ENCODE measurements around the gene FAM83G.

Gene FAM83G

GRCh38 chr17:19003543-19004420 lies 782 bp downstream of the FAM83G start:
- TF ChIP-seq POLR2A (IDR thresholded peaks at IDR 0.05; ENCODE audit: low read length), result no peak
- TF ChIP-seq GATA1 (IDR thresholded peaks at IDR 0.05; ENCODE audit: low read depth, low read length), result no peak
- peak in 1 of 2 experiments; percentile 39 for DNase-seq

DNA sequence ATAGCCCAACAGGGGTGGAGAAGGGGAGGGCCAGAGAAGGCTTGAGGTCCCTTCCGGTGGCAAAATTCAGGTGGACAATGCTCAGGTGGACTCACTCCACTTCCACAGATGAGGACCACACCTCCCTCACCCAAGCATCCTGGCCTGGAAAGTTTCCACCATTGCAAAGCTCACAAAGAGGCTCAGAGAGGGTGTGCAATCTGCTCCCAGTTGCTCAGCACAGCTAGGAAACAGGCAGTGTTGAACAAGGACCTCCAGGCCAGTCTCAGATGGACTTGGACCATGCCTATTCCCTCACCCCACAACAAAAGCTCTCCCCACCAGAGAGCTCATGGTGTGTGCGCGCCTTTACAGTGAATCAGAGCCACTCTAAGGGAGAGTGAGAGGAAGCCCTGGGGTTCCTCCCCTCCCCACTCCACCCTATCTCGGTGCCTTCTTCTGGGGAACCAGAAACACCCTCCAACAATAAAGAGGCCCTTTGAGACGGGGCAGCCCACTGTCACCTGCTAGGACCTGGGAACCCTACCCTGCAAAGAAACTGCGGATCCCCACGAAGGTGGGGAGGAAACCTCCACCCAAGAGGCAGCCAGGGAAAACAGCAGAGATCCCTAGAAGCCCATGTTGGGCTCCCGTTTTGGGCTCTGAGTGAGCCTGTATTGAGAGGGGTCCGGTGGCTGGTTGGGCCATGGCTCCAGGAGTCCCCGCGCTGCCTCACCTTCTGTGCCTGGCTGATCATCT lies 1.6 kb downstream of the FAM83G start:
- TF ChIP-seq POLR2A (IDR thresholded peaks at IDR 0.05; ENCODE audit: low read length) (no peak), GATA1 (IDR thresholded peaks at IDR 0.05; ENCODE audit: low read depth, low read length) (no peak)
- DNase-seq, result no peak

GRCh38 chr17:19001907-19002590 lies 2.5 kb downstream of the FAM83G start:
- TF ChIP-seq POLR2A (IDR thresholded peaks at IDR 0.05; ENCODE audit: low read length), result no peak
- TF ChIP-seq GATA1 (IDR thresholded peaks at IDR 0.05; ENCODE audit: low read depth, low read length), result no peak
- DNase-seq, result no peak

GRCh38 chr17:19000531-19001325 lies 3.8 kb downstream of the FAM83G start:
- TF ChIP-seq GATA1 (IDR thresholded peaks at IDR 0.05; ENCODE audit: low read depth, low read length) (no peak), POLR2A (IDR thresholded peaks at IDR 0.05; ENCODE audit: low read length) (no peak)
- DNase-seq, result no peak

DNA sequence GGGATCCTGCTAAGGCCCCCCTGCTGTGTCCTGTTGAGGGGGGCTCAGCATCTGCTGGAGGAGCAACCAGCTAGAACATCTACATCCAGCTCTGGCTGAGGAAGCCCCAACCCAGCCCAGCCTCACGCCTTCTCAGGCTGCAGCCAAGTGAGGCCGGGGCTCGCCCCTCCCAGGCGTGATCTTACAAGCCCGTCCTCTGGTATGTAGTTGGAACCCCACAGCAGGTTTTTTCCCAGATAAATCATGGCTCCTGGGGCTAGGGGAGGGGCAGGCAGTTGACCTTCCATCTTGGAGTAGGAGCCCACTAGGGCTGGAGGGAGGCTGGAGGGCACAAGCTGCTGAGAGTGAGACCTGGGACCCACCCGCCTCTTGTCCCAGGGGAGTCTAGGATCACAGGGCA lies 4.7 kb downstream of the FAM83G start:
- no peak for DNase-seq
- TF ChIP-seq POLR2A (IDR thresholded peaks at IDR 0.05; ENCODE audit: low read length), result no peak
- no peak for TF ChIP-seq GATA1 (IDR thresholded peaks at IDR 0.05; ENCODE audit: low read depth, low read length)

GRCh38 chr17:18999394-18999793 lies 5.2 kb downstream of the FAM83G start:
- TF ChIP-seq POLR2A (IDR thresholded peaks at IDR 0.05; ENCODE audit: low read length), result no peak
- no peak for TF ChIP-seq GATA1 (IDR thresholded peaks at IDR 0.05; ENCODE audit: low read depth, low read length)
- DNase-seq, result no peak

- TF ChIP-seq GATA1 (IDR thresholded peaks at IDR 0.05; ENCODE audit: low read depth, low read length) (no peak), POLR2A (IDR thresholded peaks at IDR 0.05; ENCODE audit: low read length) (no peak)
- DNase-seq, result peak; percentile 55 to 76
These were observed 6.8 kb downstream of the FAM83G start for GRCh38 chr17:18997650-18998196.

DNA sequence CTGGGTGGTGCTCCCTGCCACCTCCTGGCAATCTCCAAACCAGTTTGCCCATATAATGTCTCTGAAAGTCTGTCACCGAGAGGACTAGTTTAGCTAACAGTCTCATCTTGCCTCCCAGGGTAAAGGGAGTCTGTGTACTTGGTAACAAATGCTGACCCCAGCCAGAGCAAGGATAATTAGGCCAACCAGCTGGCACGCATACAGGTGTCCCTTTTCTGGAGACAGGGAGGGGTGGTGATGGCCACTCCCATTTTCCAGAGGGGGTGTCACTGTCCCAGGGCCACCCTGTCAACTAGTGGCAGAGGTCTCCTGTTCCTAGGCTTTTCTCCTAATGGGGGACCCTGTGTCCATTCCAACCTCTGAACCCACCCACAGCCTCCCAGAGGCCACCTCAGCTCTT lies 8.1 kb downstream of the FAM83G start:
- TF ChIP-seq POLR2A (IDR thresholded peaks at IDR 0.05; ENCODE audit: low read length) (no peak), GATA1 (IDR thresholded peaks at IDR 0.05; ENCODE audit: low read depth, low read length) (no peak)
- DNase-seq, result no peak

DNA sequence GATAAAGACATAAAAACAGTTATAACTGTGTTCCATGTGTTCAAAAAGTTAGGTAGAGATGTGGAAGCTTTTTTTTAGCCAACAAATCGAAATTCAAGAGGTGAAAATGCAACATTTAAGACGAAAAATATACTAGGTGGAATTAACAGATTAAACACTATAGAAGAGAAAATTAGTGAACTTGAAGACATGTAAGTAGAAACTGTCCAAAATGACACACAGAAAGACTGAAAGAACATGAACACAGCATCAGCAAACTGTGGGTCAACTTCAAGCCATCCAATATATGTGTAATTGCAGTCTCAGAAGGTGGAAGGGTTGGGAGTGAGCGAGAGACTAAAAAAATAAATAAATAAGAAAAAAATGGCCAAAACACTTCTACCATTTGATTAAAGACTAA lies 9.3 kb downstream of the FAM83G start:
- no peak for TF ChIP-seq POLR2A (IDR thresholded peaks at IDR 0.05; ENCODE audit: low read length)
- no peak for TF ChIP-seq GATA1 (IDR thresholded peaks at IDR 0.05; ENCODE audit: low read depth, low read length)
- no peak for DNase-seq

DNA sequence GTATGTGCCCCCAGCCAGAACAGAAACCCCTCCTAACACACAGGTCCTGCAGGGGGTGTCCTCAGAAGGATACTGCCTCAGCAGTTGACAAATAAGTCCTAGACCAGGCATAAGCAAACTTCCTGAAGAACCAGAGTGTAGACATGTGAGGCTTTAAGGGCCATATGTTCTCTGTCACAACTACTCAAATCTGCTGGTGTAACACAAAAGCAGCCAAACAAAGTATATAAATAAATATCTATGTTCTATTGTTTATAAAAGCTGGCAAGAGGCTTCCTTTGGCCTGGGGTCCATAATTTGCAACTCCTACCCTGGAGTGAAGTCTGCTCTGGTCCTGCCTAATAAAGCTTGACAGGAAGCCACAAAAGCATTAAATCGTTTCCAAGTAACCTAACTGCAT lies 9.9 kb downstream of the FAM83G start:
- no peak for TF ChIP-seq GATA1 (IDR thresholded peaks at IDR 0.05; ENCODE audit: low read depth, low read length)
- TF ChIP-seq POLR2A (IDR thresholded peaks at IDR 0.05; ENCODE audit: low read length), result no peak
- no peak for DNase-seq

GRCh38 chr17:18993905-18994526 lies 10.5 kb downstream of the FAM83G start:
- no peak for DNase-seq
- TF ChIP-seq POLR2A (IDR thresholded peaks at IDR 0.05; ENCODE audit: low read length) (no peak), GATA1 (IDR thresholded peaks at IDR 0.05; ENCODE audit: low read depth, low read length) (no peak)

DNA sequence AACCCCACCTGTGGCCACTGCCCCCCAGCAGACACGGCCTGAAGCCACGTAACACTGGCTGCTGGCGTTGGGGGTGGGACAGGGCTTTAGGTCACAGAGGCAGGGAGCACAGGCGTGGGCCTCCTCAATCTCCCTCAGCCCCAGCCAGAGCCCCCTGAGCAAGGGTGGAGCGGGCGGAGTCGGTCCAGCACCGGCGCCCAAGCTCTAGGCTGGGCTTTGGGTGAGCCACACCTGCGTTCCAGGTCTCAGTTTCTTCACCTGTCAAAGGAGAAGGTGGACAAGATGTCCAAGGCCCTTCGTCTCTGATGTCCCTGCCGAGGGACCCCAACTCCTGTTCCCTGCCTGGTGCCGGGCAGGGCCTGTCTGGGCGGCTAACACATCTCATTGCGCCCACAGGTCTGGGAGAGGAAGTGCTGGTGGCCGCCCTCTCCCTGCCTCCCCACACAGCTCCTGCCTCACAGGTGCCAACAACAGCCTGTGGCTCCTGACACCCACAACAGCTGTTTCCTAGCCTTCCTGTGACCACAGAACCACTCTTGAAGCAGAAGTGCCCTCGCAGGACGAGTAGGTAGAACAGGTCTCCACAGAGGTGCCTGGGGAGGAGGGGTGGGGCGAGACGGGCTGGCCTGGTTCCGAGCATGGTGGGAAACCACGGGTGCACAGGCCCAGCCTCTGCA lies 12.0 kb downstream of the FAM83G start:
- no peak for TF ChIP-seq GATA1 (IDR thresholded peaks at IDR 0.05; ENCODE audit: low read depth, low read length)
- no peak for DNase-seq
